ENCODE data around the gene SOBP.
"Not testable (repeated sequence)": the region's sequence is repeated elsewhere in the genome, so short reads cannot be mapped to it uniquely, and the experiment has no call there.

Gene SOBP, protein sequence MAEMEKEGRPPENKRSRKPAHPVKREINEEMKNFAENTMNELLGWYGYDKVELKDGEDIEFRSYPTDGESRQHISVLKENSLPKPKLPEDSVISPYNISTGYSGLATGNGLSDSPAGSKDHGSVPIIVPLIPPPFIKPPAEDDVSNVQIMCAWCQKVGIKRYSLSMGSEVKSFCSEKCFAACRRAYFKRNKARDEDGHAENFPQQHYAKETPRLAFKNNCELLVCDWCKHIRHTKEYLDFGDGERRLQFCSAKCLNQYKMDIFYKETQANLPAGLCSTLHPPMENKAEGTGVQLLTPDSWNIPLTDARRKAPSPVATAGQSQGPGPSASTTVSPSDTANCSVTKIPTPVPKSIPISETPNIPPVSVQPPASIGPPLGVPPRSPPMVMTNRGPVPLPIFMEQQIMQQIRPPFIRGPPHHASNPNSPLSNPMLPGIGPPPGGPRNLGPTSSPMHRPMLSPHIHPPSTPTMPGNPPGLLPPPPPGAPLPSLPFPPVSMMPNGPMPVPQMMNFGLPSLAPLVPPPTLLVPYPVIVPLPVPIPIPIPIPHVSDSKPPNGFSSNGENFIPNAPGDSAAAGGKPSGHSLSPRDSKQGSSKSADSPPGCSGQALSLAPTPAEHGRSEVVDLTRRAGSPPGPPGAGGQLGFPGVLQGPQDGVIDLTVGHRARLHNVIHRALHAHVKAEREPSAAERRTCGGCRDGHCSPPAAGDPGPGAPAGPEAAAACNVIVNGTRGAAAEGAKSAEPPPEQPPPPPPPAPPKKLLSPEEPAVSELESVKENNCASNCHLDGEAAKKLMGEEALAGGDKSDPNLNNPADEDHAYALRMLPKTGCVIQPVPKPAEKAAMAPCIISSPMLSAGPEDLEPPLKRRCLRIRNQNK

DNA sequence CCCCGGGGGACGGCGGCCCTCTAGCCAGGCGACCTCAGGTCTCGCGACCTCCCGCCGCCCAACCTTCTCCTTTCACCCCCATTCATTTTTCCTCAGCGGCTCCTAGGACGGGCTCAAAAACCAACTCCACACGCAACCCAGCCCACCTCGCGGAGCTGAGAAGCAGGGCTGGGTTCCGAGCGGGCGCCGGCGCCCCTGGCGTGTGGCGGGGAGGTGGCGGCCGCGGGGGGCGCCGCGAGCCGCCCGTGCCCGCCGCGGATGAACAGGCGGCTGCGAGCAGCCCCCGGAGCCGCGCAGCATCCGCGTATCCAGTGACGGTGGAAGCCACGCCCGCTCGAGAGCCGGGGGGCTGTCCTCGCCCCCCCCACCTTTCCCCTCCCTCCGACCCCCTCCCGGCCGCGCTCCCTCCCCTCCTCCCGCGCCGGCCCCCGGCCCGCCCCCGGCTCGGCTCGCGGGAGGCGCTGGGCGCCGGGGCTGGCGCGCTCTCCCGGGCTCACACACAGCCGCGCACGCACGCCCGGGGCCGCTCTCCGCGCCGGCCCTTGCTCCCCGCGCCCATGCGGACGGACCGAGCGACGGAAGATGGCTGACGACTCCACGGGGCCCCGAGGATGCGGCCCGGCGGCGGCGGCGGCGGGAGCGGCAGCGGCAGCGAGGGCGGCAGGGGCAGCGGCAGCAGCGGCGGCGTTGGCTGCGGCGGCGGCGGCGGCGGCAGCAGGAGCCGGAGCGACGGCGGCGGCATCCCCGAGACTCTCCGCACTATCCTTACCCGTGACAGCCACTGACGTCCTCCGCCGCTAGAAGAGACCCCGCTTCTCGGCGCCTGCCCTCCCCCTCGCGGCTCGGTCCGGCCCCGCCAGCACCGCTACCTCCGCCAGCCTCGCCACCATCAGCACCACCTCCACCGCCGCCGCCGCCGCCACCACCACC, at the start of gene SOBP:
SOBP (plus strand) TSS at position 482 of the 930 bp plus-strand sequence. CDS start 500 bp downstream, outside the sequence.
- in situ Hi-C loops (cut with MboI; ENCODE audit: low sequenced_read_pairs): no loop called here

DNA sequence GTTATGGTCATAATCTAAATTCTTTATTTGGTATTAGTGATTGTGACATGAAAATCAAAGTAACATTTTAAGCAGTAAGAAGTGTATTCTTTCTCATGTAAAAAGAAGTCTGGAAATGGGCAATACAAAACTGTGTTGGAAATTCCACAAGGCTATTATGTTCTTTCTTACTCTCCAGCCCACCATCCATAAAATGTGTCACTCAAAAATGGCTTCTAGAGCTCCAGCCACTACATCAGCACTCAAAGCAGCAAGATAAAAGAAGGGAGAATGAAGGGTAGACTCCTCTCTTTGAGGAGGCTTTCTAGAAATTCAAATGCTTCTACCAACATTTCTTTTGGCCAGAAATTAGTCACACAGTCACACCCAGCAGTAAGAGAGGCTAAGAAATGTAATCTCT, 49.0 kb upstream of the SOBP start:
- in situ Hi-C loops (cut with MboI; ENCODE audit: low sequenced_read_pairs): no loop called here

DNA sequence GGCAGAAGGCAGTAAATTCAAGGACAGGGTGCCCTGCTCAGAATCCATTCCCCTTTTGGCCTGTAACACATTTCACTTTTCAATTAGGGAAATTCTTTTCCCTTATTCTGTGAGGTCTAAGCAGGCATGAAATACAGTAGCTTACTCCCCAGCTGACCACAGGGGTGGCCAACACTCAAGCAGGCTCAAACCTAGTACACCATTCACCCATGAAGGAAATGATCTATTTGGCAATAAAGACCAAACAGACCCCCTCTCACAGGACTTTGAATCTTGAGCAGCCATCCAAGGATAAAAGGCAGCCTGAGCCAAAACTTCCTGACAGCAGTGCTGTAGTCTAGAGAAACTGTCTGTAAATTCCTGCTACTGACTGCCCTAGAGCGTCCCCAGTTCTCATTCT, 48.2 kb upstream of the SOBP start:
- in situ Hi-C loops (cut with MboI; ENCODE audit: low sequenced_read_pairs): no loop called here

DNA sequence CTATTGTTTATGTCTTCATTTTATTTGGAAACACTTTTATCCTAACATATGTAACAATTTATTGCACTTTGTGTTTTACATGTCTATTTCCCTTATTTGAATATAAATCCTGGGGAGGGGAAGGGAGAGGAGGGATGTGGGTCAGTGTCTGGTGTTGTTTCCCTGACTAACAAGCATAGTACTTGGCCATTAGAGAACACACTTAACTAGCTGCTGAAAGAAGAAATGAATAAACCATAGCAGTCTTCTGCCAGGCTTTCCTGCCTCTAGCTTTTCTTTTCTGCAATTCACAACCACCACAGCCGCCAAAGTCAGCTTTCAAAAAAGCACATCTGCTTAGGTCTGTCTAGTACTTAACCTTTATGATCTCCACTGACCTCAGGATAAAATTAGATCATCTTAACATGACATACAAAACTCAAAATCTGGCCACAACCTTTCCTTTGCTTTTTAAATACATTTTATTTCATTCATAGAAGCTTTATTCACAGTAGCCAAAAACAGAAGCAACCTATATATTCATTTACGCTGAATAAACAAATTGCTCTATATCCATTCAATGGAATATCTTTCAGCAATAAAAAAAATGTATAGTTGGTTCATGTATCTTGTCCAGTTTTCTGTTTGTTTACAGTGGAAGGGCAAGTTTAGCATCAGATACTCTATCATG, 46.8 kb upstream of the SOBP start:
- in situ Hi-C loops (cut with MboI; ENCODE audit: low sequenced_read_pairs): no loop called here

DNA sequence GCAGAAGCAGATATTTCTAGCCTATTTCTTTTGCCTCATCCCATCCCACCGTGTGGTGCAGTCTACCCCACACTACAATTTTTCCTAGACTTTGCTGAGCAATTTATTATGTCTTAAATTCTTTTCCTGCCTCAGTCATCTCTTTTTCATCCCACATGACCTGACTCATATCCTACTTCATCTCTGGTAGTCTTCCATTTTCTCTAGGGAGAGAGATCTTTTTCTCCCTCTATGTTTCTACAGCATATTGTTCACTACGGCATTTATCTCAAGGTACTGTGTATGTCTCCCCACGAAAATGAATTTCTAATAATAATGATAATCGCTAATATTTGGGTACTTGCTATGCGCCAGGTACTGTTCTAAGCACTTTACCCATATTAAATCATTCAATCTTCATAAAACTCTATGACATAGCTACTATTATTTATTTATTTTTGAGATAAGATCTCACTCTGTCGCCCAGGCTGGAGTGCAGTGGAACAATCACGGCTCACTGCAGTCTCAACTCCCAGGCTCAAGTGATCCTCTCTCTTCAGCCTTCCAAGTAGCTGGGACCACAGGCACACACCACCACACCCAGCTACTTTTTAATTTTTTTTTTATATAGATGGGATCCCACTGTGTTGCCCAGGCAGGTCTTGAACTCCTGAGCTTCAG, 46.2 kb upstream of the SOBP start:
- in situ Hi-C loops (cut with MboI; ENCODE audit: low sequenced_read_pairs): no loop called here

DNA sequence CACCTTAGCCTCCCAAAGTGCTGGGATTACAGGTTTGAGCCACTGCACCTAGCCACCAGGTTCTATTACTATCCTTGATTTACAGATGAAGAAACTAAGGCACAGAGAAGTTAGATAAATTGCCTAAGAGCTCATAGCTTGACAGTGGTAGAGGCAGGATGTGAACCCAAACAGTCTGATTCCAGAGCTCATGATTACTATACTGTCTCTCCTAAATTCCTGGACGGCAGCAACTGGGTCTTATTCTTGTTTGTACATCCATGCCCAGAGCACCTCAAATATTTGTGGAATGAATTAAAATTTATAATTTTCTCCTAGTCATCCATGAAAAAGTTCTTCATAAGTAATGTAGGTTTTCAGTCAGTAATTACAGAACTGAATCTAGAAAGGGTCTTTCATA, 45.6 kb upstream of the SOBP start:
- in situ Hi-C loops (cut with MboI; ENCODE audit: low sequenced_read_pairs): no loop called here

DNA sequence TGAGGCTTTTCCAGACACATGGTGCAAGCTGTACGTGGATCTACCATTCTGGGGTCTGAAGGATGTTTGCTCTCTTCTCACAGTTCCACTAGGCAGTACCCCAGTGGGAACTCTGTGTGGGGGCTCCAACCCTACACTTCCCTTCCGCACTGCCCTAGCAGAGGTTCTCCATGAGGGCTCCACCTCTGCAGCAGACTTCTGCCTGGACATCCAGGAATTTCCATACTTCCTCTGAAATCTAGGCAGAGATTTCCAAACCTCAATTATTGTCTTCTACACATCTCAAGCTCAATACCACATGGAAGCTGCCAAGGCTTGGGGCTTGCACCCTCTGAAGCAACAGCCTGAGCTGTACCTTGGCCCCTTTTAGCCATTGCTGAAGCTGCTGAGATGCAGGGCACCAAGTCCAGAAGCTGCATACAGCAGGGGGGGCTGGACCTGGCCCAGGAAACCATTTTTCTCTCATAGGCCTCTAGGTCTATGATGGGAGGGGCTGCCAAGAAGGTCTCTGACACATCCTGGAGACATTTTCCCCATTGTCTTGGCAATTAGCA, 42.2 kb upstream of the SOBP start:
- in situ Hi-C loops (cut with MboI; ENCODE audit: low sequenced_read_pairs): no loop called here

DNA sequence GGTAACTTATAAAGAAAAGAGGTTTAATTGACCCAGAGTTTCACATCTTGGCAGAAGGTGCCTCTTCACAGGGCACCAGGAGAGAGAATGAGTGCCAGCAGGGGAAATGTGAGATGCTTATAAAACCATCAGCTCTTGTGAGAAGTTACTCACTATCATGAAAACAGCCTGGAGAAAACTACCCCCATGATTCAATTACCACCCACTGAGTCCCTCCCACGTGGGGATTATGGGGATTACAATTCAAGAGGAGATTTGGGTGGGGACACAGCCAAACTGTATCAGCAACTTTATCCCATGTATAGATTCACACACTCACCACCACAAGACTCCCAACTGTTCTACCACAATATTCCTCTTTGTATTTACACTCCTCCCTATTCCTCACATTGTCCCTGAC, 41.1 kb upstream of the SOBP start:
- in situ Hi-C loops (cut with MboI; ENCODE audit: low sequenced_read_pairs): no loop called here

DNA sequence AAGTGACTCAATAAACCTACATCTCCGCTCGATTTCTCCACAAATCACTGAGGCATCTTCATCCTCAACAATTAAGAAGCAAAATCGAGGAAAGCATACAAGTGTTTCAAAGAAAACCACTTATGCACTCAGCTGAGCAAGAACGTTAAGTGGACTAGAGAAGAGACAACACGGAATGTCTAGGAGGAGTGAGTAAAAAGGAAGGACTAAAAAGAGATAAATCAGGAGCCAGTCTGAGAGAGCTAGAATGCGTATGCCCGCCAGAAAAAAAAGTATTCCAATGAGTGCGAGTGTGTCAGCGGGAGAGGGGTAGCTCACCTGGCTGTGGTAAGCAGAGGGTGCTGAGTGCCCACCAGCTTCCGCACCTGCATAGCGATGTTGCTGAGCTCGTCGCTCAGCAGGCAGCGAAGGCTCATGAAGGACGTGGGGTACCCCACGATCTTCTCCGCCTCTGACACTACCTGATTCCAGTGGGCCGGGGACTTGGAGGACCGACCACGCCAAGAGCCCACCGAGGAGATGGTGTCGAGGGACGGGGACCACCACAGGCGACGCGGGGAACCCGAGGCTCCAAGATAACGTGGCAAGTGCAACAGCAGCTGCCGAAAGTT, 31.1 kb upstream of the SOBP start:
- in situ Hi-C loops (cut with MboI; ENCODE audit: low sequenced_read_pairs): no loop called here

DNA sequence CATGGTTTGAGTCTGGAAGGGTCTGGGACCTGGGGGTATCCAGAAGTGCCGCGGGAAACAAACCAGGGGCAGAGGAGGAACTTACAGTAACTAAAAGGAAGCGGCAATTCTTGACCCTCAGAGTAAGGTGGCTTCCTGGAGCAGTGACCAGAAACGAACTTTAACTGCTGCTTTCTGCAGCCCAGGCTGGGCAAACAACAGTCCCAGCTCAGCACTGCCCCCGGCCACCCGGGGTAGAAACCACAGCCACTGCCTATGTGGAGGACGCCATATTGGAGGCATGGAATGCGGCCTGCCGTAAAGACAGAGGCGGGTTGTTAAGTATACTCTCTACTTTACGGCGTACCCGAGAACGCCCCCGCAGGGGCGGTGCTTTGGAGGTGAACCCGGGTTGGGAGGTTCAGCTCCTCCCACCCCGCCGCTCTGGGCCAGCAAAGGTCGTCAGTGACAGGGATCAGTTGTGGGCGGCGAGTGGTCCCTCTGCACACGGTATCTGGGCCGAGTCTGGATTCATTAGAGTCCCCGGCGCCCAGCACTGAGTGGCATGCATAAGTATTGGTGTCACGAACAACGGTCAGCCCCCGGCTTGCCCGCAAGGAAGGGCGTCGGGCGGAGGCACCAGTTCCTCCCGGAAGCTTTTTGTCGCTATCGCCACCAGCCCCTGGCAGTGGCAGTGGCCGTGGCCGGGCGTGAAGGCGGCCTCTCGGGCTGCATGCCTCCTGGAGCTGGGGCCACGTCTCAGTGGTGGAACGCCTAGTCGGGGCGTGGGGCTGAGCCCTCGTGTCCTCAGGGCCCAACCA, 30.4 kb upstream of the SOBP start, which contains the start of gene PDSS2:
PDSS2 (minus strand) TSS at position 282 of the 800 bp plus-strand sequence; CDS start at position 3, 279 bp downstream.
- in situ Hi-C loops (cut with MboI; ENCODE audit: low sequenced_read_pairs): no loop called here

DNA sequence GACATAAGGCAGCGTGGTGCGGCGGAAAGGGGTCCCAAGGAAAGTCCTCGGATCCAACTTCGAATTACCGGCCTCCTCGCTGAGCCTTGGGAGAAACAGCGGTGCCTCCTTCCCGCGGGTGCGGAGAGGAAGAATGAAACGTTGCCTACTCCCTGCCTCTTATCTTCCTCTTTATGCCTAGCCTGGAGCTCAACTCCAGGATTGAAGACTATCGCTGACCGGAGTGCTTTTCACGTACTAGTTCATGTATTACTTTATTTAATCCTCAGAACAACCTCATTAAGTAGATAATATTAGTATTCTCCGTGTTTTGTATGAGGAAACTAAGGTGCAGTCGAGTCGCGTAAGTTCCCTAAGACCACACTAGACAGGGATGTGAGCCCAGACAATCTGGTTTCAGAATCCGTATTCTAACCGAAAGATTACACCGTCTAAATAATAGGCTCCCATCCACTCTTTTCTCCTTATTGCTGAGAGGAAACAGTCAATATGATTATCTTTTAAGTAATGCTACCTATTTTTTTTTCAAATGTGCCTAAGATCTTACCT, 29.8 kb upstream of the SOBP start:
- in situ Hi-C loops (cut with MboI; ENCODE audit: low sequenced_read_pairs): no loop called here

DNA sequence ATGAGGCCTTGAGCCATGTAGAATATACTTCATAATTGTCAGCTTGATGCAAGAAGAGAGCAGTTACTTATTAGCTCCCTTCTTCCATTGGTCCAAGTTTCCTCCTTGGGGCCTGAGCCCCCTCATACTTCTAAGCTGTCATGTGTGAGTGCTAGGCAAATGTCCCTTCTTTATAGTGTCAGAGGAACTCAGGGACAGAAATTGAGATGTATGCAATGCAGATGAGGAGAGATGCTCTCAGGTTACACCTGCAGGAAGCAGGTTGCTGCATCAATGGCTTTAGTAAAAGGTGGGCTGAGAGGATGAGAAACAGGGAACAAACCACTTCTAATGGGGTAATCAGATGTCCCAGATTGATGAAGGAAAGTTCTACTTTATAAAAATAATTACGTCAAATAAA, 23.9 kb upstream of the SOBP start:
- in situ Hi-C loops (cut with MboI; ENCODE audit: low sequenced_read_pairs): no loop called here

DNA sequence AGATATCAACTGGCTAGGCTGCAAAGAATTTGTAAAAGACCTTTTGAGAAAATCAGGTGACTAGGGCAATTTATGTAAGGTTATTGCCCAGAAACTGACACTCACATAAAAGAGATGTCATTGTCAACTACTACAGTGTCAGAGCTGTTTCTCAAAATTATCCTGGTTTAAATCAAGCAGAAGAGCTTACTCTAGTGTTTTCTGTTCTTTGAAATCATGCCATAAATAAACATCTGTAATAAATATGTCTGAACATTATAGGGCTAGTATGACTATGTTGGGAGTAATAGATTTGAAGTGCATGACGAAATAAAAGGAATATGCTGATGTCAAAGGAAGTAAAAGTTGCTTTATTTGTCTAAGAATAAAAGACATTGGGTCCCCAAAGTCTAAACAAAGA, 19.6 kb upstream of the SOBP start:
- in situ Hi-C loops (cut with MboI; ENCODE audit: low sequenced_read_pairs): no loop called here

DNA sequence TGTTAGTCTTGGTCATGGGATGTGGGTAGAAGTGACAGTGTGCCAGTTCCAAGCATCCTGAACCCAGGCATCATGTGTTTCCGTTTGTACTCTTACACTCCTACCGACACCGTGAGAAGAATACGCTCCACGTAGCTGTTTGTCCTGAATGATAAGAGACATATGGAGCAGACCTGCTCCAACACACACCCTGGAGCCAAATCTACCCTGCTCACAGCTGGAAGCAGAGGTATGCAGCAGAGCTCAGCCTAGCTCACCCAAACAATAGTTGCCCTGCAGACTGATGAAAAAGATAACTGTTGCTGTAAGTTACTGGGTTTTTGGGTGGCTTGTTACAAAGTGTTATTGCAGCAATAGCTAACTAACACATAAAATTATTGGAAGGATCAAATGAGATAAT, 16.3 kb upstream of the SOBP start:
- in situ Hi-C loops (cut with MboI; ENCODE audit: low sequenced_read_pairs): no loop called here

DNA sequence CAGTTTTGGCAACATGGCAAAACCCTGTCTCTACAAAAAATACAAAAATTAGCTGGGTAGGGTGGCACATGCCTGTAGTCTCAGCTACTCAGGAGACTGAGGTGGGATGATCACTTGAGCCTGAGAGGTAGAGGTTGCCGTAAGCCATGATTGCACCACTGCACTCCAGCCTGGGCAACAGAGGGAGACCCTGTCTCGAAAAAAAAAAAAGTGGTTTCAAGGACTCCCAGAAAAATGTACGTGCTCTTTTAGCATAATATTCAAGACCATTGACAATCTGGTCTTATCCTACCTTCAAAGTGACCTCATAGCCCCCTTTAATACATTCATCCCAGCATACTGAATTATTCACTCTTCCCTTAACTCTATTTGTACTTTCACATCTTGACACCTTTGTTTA, 14.6 kb upstream of the SOBP start:
- in situ Hi-C loops (cut with MboI; ENCODE audit: low sequenced_read_pairs): not testable (repeated sequence)

DNA sequence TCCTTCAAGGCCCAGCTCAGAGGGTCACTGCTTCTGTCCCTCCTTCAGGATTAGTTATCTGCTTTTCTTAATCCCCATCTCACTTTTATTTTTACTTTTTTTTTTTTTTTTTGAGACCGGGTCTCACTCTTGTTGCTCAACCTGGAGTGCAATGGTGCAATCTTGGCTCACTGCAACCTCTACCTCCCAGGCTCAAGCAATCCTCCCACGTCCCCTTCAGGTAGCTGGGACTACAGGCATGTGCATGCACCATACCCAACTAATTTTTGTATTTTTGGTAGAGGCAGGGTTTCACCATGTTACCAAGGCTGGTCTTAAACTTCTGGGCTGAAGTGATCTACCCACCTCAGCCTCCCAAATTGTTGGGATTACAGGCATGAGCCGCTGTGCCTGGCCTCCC, 14.1 kb upstream of the SOBP start:
- in situ Hi-C loops (cut with MboI; ENCODE audit: low sequenced_read_pairs): not testable (repeated sequence)

DNA sequence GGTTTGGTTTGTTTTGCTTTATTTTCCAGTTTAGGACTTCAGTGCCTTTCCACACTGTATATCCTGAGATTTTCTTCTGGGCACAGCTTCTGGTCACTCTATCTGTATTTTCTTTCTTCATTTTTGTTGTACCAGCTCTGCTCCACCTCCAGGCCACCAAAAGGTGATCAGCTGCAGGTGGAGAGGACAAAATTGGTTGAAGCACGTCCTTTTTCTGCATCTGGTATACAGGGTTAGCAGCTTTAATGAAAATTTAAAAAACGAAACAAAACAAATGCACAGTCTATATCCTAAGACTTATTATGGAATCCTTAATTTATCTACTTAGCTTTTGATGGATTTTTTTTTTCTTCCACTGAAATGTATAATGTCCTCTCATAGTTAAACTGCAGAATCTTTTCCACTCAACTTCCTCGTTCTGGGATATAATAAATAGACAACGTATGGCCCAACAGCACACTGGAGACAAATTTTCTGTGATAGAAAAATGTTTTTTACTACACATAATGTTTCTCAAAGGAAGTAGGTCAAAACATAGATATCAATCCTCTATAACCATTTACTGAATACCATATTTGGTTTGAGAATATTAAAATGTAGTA, 10.7 kb upstream of the SOBP start:
- in situ Hi-C loops (cut with MboI; ENCODE audit: low sequenced_read_pairs): no loop called here

DNA sequence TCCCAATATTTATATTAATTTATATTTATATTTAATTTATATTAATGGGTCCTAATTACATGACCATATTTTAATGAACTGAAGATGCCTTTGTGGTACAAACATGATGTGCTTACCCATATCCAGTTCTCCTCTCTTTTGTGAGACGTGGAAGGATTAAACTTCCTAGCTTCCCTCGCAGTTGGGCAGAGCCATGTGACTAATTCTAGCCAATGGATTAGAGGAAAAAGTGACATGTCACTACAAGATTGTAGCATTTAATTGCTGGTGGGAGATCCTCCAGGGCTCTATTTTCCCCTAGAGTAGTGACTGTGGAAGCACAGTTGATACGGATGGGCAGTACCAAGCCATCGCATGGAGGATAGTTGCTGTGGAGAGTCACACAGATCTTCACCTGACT, 4.8 kb upstream of the SOBP start:
- in situ Hi-C loops (cut with MboI; ENCODE audit: low sequenced_read_pairs): no loop called here

Data from HL-60/S4 treated with phorbol 12-myristate 13-acetate at 8.2 ng/mL for 4 days and 3 days (cell line).